ENCODE data around the gene ELF5. TPM values are rescaled to one million over a fixed set of nuclear protein-coding genes. Genes with fewer than 3 reads are reported as not detected.

Gene ELF5
- polyA plus RNA-seq, 6 donors from 2014 or later: not detected

- H3K4me1 Mint-ChIP-seq: peaks cover 51 to 63% (median 59%) of the 10 kb centered on the region in 3 donors
- H3K27ac Mint-ChIP-seq: no peak overlapping the region
- peaks cover 21 to 26% of the 10 kb centered on the region in 2 donors for H3K36me3 Mint-ChIP-seq
Measured at GRCh38 chr11:34448223-34448994, 65.2 kb downstream of the ELF5 start.

GRCh38 chr11:34447044-34447443 is 66.5 kb downstream of the ELF5 start:
- Mint-ChIP-seq H3K4me3 (no peak overlapping the region), H3K36me3 (peaks cover 14 to 19% of the 10 kb centered on the region in 2 donors), H3K4me1 (peaks cover 61 to 74% (median 72%) of the 10 kb centered on the region in 3 donors), H3K27ac (no peak overlapping the region), H3K27me3 (no peaks in the 10 kb centered on the region), H3K9me3 (no peaks in the 10 kb centered on the region)
- DNase-seq (no peak), ATAC-seq (ENCODE audit: low read depth in 2 of 2) (no peak)

More at GRCh38 chr11:34448223-34448994, 65.2 kb downstream of the ELF5 start:
- DNase-seq (no peak), ATAC-seq (ENCODE audit: low read depth in 2 of 2) (no peak)
- no peaks in the 10 kb centered on the region for H3K9me3 Mint-ChIP-seq
- H3K27me3 Mint-ChIP-seq: no peaks in the 10 kb centered on the region
- H3K4me3 Mint-ChIP-seq: peak overlapping the region in 4 of 8 donors; percentile 10 to 45 (median 37)

GRCh38 chr11:34446386-34446785 is 67.2 kb downstream of the ELF5 start:
- Mint-ChIP-seq H3K27ac (no peak overlapping the region), H3K9me3 (no peaks in the 10 kb centered on the region), H3K4me3 (peak overlapping the region in 1 of 8 donors; percentile 7), H3K27me3 (no peaks in the 10 kb centered on the region), H3K36me3 (peaks cover 10 to 14% of the 10 kb centered on the region in 2 donors), H3K4me1 (peaks cover 62 to 77% (median 74%) of the 10 kb centered on the region in 3 donors)
- DNase-seq (no peak), ATAC-seq (ENCODE audit: low read depth in 2 of 2) (no peak)

GRCh38 chr11:34445956-34446355 is 67.6 kb downstream of the ELF5 start:
- no peak for ATAC-seq (ENCODE audit: low read depth in 2 of 2)
- no peak for DNase-seq
- peaks cover 65 to 81% (median 74%) of the 10 kb centered on the region in 3 donors for H3K4me1 Mint-ChIP-seq
- H3K27ac Mint-ChIP-seq: peak overlapping the region in 1 of 6 donors; percentile 63
- H3K9me3 Mint-ChIP-seq: no peaks in the 10 kb centered on the region
- peak overlapping the region in 1 of 8 donors; percentile 7 for H3K4me3 Mint-ChIP-seq
- H3K36me3 Mint-ChIP-seq: peaks cover 10 to 14% of the 10 kb centered on the region in 2 donors
- H3K27me3 Mint-ChIP-seq: no peaks in the 10 kb centered on the region

- Mint-ChIP-seq H3K4me3 (peak overlapping the region in 4 of 8 donors; percentile 7 to 47 (median 15)), H3K27me3 (no peaks in the 10 kb centered on the region), H3K27ac (peak overlapping the region in 2 of 6 donors; percentile 6 to 36), H3K36me3 (peaks cover 0 to 5% of the 10 kb centered on the region in 2 donors), H3K9me3 (no peaks in the 10 kb centered on the region), H3K4me1 (peaks cover 78 to 91% (median 81%) of the 10 kb centered on the region in 3 donors)
- no peak for DNase-seq
- peak in 1 of 2 donors; percentile 37 for ATAC-seq (ENCODE audit: low read depth in 2 of 2)
Measured at GRCh38 chr11:34444428-34444827, 69.2 kb downstream of the ELF5 start.

GRCh38 chr11:34443136-34443535 is 70.5 kb downstream of the ELF5 start:
- ATAC-seq (ENCODE audit: low read depth in 2 of 2) (no peak), DNase-seq (no peak)
- no peaks in the 10 kb centered on the region for H3K36me3 Mint-ChIP-seq
- H3K27ac Mint-ChIP-seq: peak overlapping the region in 3 of 6 donors; percentile 46 to 91 (median 51)
- no peaks in the 10 kb centered on the region for H3K27me3 Mint-ChIP-seq
- no peaks in the 10 kb centered on the region for H3K9me3 Mint-ChIP-seq
- peaks cover 72 to 82% (median 75%) of the 10 kb centered on the region in 3 donors for H3K4me1 Mint-ChIP-seq
- peak overlapping the region in 7 of 8 donors; percentile 10 to 61 (median 45) for H3K4me3 Mint-ChIP-seq

- no peaks in the 10 kb centered on the region for H3K36me3 Mint-ChIP-seq
Measured at GRCh38 chr11:34441814-34442213, 71.8 kb downstream of the ELF5 start.

GRCh38 chr11:34439610-34440198 is 73.9 kb downstream of the ELF5 start:
- no peak for ATAC-seq (ENCODE audit: low read depth in 2 of 2)
- Mint-ChIP-seq H3K4me1 (peaks cover 42 to 53% (median 49%) of the 10 kb centered on the region in 3 donors), H3K27me3 (no peaks in the 10 kb centered on the region), H3K9me3 (no peaks in the 10 kb centered on the region), H3K36me3 (no peaks in the 10 kb centered on the region), H3K4me3 (peak overlapping the region; percentile 88 to 100 (median 98)), H3K27ac (peak overlapping the region; percentile 30 to 99 (median 94))
- DNase-seq: no peak

More at GRCh38 chr11:34441814-34442213, 71.8 kb downstream of the ELF5 start:
- Mint-ChIP-seq H3K27me3 (no peaks in the 10 kb centered on the region), H3K27ac (no peak overlapping the region), H3K9me3 (no peaks in the 10 kb centered on the region), H3K4me3 (peak overlapping the region in 1 of 8 donors; percentile 83), H3K4me1 (peaks cover 59 to 71% (median 62%) of the 10 kb centered on the region in 3 donors)
- no peak for DNase-seq
- no peak for ATAC-seq (ENCODE audit: low read depth in 2 of 2)

- DNase-seq: peak; percentile 98
- Mint-ChIP-seq H3K4me3 (peak within 1 kb of the TSS; percentile 88 to 100 (median 98)), H3K4me1 (peaks cover 33 to 44% (median 41%) of the 10 kb centered on the region in 3 donors), H3K36me3 (no peaks in the 10 kb centered on the region), H3K27me3 (no peaks in the 10 kb centered on the region), H3K27ac (peak within 1 kb of the TSS; percentile 90 to 99 (median 96)), H3K9me3 (no peaks in the 10 kb centered on the region)
- ATAC-seq (ENCODE audit: low read depth in 2 of 2): peak; percentile 92
Measured at GRCh38 chr11:34438529-34439507, 74.8 kb downstream of the ELF5 start, which contains the start of gene CAT. Gene CAT, plus strand, starts transcription at chr11:34438934. Its CDS starts 80 bp downstream, at chr11:34439014.

GRCh38 chr11:34437224-34438125 is 76.1 kb downstream of the ELF5 start:
- peak overlapping the region in 4 of 8 donors; percentile 47 to 99 (median 98) for H3K4me3 Mint-ChIP-seq
- H3K27ac Mint-ChIP-seq: peak overlapping the region in 1 of 6 donors; percentile 97
- peaks cover 0 to 7% (median 0%) of the 10 kb centered on the region in 3 donors for H3K27me3 Mint-ChIP-seq
- no peaks in the 10 kb centered on the region for H3K9me3 Mint-ChIP-seq
- no peak for DNase-seq
- ATAC-seq (ENCODE audit: low read depth in 2 of 2): no peak
- H3K4me1 Mint-ChIP-seq: peaks cover 20 to 30% (median 28%) of the 10 kb centered on the region in 3 donors
- no peaks in the 10 kb centered on the region for H3K36me3 Mint-ChIP-seq

GRCh38 chr11:34433899-34434298 is 79.7 kb downstream of the ELF5 start:
- Mint-ChIP-seq H3K9me3 (no peaks in the 10 kb centered on the region), H3K36me3 (no peaks in the 10 kb centered on the region), H3K27ac (no peak overlapping the region), H3K4me3 (no peak overlapping the region), H3K27me3 (peaks cover 0 to 8% (median 7%) of the 10 kb centered on the region in 3 donors), H3K4me1 (peaks cover 0 to 7% (median 0%) of the 10 kb centered on the region in 3 donors)
- DNase-seq: no peak
- ATAC-seq (ENCODE audit: low read depth in 2 of 2): no peak

- Mint-ChIP-seq H3K27ac (no peak overlapping the region), H3K4me1 (peaks cover 0 to 7% (median 0%) of the 10 kb centered on the region in 3 donors), H3K27me3 (peaks cover 0 to 8% (median 7%) of the 10 kb centered on the region in 3 donors), H3K9me3 (no peaks in the 10 kb centered on the region), H3K4me3 (no peak overlapping the region), H3K36me3 (no peaks in the 10 kb centered on the region)
- ATAC-seq (ENCODE audit: low read depth in 2 of 2): no peak
- no peak for DNase-seq
Measured at GRCh38 chr11:34432822-34433221, 80.8 kb downstream of the ELF5 start.

All from naive B cell (primary cell).